GM12801 (cell line): ENCODE measurements around the gene NDUFB8.

Experiments used
- TF ChIP-seq, protein P1 (sequence below): IDR thresholded peaks from one replicate; pipeline ENCODE4 v1.5.1; 2011; ENCODE audit warnings: control low read depth; ENCODE audit not compliant: insufficient read length; ENCODE audit errors: extremely low read depth

The NDUFB8 gene

DNA sequence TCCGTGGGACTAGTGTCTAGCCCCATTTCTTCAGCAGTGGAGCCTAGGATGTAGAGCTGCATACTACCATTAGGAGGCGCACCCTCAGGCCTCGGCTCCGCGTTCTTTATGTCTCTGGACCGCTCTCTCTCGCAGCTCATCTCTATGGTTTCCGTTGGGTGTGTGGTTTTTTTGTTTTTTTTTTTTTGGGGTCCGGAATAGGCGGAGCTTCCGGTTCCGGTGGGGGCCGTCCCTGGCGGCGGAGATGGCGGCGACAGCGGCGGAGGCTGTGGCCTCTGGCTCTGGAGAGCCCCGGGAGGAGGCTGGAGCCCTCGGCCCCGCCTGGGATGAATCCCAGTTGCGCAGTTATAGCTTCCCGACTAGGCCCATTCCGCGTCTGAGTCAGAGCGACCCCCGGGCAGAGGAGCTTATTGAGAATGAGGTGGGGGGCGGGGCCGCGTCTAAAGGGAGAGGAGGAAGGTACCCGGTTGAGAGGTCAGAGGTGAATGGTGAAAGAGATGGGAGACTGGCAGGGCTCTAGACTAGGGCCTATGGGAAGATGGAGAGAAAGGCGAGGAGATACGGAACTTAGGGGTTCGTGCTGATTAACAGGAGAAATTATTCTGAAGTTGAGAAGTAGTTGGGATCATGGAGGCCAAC, 6.2 kb upstream of the NDUFB8 start, which contains the start of gene HIF1AN:
HIF1AN (plus strand) TSS at position 229 of the 639 bp plus-strand sequence; CDS start at position 245, 16 bp downstream.
- TF ChIP-seq, protein P1, sequence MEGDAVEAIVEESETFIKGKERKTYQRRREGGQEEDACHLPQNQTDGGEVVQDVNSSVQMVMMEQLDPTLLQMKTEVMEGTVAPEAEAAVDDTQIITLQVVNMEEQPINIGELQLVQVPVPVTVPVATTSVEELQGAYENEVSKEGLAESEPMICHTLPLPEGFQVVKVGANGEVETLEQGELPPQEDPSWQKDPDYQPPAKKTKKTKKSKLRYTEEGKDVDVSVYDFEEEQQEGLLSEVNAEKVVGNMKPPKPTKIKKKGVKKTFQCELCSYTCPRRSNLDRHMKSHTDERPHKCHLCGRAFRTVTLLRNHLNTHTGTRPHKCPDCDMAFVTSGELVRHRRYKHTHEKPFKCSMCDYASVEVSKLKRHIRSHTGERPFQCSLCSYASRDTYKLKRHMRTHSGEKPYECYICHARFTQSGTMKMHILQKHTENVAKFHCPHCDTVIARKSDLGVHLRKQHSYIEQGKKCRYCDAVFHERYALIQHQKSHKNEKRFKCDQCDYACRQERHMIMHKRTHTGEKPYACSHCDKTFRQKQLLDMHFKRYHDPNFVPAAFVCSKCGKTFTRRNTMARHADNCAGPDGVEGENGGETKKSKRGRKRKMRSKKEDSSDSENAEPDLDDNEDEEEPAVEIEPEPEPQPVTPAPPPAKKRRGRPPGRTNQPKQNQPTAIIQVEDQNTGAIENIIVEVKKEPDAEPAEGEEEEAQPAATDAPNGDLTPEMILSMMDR = peak; percentile 69

DNA sequence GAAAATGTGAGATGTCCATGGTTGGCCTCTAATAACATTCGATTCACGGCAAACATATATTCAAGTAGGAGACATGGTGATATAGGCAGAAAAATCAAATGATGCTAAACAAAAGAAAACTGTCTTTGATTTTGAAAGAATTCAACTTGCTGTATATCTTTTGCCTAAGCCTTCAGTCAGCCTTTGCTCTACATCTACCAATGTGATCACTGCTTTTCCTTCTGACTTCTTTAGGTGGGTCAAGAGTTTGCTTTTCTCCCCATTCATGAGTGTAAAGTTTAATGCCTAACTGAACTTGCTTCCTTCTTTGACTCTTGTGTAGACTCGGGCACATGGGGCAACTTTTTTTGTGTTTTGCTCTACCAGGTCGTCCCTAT, 5.7 kb upstream of the NDUFB8 start:
- TF ChIP-seq, protein P1 = no peak

DNA sequence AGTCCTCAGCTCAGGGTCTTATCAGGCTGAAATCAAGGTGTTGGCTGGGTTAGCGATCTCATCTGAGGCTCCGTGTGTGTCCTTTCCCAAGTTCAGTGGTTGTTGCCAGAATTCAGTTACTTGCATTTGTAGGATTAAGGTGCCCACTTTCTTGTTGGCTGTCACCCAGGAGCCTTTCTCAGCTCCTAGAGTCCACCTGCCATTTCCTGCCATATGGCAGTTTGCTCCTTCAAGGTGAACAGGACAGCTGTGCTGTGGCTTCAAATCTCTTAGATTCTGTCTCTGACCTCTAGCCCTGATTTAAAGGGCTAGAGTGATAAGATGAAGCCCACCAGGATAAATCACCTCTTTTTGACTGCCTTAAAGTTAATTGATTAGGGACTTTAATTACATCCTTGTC, 5.1 kb upstream of the NDUFB8 start:
- TF ChIP-seq, protein P1 = no peak

DNA sequence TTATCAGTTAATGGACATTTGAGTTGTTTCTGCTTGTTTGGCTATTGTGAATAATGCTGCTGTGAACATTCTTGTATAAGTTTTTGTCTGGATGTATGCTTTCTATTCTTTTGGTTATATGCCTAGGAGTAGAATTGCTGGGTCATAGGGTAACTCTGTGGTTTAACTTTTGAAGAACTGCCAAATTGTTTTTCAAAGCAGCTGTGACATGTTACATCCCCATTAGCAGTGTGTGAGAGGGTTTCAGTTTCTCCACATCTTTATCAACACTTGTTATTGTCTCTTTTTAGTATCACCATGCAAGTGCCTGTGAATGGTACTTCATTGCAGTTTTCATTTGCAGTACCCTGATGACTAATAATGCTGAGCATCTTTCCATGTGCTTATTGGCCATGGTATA, 2.1 kb upstream of the NDUFB8 start:
- TF ChIP-seq, protein P1 = no peak

DNA sequence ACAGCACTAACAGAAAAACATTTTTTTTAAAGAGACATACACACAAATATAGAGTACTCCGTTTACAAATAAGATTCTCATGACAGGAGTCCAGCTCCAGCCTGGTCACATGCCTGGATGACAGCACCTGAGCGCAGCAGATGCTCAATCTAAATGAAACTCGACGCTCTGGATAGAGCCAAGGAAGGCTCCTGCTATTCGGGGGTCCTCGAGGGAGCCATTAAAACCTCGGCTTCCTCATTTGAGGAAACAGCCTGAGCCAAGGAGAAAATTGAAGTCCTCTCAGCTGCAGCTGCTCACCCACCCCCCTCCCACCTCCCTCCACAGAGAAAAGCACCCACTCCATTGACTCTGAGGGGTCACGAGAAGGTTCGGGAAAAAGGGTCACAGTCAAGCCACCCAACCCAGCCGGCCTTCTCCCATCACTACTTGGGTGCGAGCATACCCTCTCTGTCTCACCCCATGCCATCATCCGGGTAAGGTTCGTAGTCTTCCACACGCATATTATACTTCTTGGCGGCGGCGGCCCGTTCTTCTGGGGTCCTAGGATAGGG, 673 bp downstream of the NDUFB8 start:
- TF ChIP-seq, protein P1 = no peak

DNA sequence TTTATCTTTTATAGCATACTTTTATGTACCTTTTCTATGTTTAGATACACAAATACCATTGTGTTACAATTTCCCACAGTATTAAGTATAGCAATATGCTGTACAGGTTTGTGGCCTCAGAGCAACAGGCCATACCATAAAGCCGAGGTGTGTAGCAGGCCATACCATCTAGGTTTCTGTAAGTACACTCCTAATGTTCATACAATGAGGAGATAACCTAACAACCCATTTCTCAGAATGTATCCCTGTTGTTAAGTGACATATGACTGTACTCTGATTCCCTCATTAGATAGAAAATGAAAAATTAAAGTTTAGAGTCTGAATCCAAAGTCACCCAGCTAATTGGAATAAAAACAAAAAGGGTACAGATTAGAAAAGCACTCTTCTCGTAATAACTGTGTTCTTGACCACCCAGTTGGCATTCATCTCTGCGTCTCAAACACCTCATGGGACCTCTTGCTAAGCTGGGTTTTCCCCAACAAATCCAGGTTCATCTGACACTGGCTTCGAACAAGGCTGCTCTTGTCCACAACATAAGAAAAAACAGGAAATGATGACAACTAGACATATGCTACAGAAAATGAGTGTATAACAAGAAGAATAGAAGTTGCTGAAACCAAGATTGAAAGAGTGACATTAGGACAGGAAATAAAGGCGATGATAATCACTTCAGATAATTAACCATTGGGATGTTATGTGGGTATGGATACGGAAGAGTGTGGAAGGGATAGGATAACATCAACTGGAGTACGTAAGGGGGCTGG, 1.4 kb downstream of the NDUFB8 start:
- TF ChIP-seq, protein P1 = no peak

DNA sequence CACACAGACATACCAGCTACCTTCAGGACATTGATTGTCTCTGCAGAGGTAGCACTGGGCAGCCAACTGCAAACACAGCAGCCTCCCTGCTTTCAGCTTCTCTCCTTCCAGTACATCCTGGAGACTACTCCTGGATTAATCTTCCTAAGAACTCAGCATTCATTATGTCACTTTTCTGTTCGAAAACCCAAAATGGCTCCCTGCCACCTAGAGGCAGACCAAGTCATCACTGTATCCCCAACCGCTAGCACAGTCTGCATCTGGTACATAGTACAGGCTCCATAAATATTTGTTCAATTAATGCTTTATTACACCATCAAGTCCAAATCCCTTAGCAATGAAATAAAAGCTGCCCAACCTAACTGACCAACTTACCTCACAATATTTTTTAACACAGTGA, 5.0 kb downstream of the NDUFB8 start:
- TF ChIP-seq, protein P1 = no peak
